WERI-Rb-1 (cell line): Measurements from ENCODE around the gene DIO3.

ENCODE experiments used
- DNase-seq: peaks from one replicate; pipeline ENCODE4 v3.0.0-alpha.2; 2020
- H3K27ac ChIP-seq: fragments of 250-450 bp; sonication (Bioruptor Pico); 2 replicates; pipeline ENCODE4 v1.5.1; 2020; ENCODE audit warnings: mild to moderate bottlenecking, moderate library complexity
- H3K27me3 ChIP-seq: fragments of 250-450 bp; sonication (Bioruptor Pico); 2 replicates; pipeline ENCODE4 v1.5.1; 2021; ENCODE audit warnings: mild to moderate bottlenecking, low read depth, moderate library complexity; ENCODE audit not compliant: insufficient read depth, severe bottlenecking
- H3K36me3 ChIP-seq: fragments of 250-450 bp; sonication (Bioruptor Pico); 2 replicates; pipeline ENCODE4 v1.5.1; 2020; ENCODE audit warnings: mild to moderate bottlenecking, moderate library complexity
- H3K4me3 ChIP-seq: 2 replicates; pipeline ENCODE4 v1.5.1; 2011; ENCODE audit warnings: low read depth, mild to moderate bottlenecking, control low read depth, low read length
- H3K9me3 ChIP-seq: fragments of 250-450 bp; sonication (Bioruptor Pico); 2 replicates; pipeline ENCODE4 v1.5.1; 2021; ENCODE audit warnings: mild to moderate bottlenecking, moderate library complexity; ENCODE audit not compliant: severe bottlenecking
- TF ChIP-seq, protein P1 (sequence below): IDR thresholded peaks from 2 replicates; pipeline ENCODE4 v1.5.1; 2011; ENCODE audit warnings: low read depth, mild to moderate bottlenecking, control low read depth, inconsistent platforms, low read length

Gene DIO3

DNA sequence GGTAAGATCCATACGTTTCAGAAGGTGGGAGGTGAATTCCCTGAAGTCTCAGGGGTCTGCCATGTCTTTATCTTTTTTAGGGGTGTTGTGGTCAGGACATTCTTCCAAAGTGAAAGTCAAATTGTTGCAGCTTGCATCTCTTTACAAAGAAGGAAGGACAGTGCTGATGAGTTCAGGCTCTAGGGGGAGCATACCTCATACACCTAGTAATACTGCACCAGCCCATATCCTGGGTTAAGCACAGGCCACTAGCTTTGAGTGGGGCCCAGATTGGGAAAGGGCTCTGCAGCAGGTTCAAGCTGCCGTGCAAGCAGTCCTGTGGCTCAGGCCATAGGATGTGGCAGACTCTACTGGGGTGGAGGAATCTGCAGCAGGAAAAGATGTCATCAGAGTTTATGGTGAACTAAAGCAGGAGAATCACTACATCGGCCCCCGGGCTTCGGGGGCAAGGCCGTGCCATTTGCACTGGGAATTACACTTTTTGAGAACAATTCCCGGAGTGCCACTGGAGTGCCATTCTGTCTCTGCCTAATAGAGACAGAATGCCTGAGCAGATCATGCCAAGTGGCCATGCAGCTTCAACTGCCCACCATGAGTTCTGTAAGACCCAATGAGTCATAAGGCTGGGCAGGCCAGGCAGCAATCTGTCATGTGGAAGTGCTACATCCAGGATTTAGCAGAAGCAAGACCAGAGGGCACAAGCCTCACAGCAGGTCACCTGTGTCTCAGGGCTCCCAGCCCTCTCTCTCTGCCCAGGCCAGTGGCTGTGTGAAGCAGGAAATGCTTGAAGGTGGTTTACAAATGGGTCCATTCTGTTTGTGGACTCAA lies 32.3 kb downstream of the DIO3 start:
- Histone ChIP-seq H3K36me3 (no peaks in the 10 kb centered on the region), H3K9me3 (peaks cover 27% of the 10 kb centered on the region), H3K27me3 (peaks cover 86% of the 10 kb centered on the region), H3K4me3 (no peak overlapping the region), H3K27ac (no peak overlapping the region)
- DNase-seq = no peak
- TF ChIP-seq, protein P1, sequence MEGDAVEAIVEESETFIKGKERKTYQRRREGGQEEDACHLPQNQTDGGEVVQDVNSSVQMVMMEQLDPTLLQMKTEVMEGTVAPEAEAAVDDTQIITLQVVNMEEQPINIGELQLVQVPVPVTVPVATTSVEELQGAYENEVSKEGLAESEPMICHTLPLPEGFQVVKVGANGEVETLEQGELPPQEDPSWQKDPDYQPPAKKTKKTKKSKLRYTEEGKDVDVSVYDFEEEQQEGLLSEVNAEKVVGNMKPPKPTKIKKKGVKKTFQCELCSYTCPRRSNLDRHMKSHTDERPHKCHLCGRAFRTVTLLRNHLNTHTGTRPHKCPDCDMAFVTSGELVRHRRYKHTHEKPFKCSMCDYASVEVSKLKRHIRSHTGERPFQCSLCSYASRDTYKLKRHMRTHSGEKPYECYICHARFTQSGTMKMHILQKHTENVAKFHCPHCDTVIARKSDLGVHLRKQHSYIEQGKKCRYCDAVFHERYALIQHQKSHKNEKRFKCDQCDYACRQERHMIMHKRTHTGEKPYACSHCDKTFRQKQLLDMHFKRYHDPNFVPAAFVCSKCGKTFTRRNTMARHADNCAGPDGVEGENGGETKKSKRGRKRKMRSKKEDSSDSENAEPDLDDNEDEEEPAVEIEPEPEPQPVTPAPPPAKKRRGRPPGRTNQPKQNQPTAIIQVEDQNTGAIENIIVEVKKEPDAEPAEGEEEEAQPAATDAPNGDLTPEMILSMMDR = no peak

GRCh38 chr14:101594511-101595148 lies 33.3 kb downstream of the DIO3 start:
- no peak for DNase-seq
- Histone ChIP-seq H3K27ac (no peak overlapping the region), H3K9me3 (peaks cover 27% of the 10 kb centered on the region), H3K27me3 (peaks cover 86% of the 10 kb centered on the region), H3K4me3 (no peak overlapping the region), H3K36me3 (no peaks in the 10 kb centered on the region)
- TF ChIP-seq, protein P1 = no peak

GRCh38 chr14:101595349-101595748 lies 34.1 kb downstream of the DIO3 start:
- Histone ChIP-seq H3K4me3 (no peak overlapping the region), H3K27ac (no peak overlapping the region), H3K27me3 (peaks cover 86% of the 10 kb centered on the region), H3K9me3 (peaks cover 27% of the 10 kb centered on the region), H3K36me3 (no peaks in the 10 kb centered on the region)
- no peak for DNase-seq
- TF ChIP-seq, protein P1 = no peak

DNA sequence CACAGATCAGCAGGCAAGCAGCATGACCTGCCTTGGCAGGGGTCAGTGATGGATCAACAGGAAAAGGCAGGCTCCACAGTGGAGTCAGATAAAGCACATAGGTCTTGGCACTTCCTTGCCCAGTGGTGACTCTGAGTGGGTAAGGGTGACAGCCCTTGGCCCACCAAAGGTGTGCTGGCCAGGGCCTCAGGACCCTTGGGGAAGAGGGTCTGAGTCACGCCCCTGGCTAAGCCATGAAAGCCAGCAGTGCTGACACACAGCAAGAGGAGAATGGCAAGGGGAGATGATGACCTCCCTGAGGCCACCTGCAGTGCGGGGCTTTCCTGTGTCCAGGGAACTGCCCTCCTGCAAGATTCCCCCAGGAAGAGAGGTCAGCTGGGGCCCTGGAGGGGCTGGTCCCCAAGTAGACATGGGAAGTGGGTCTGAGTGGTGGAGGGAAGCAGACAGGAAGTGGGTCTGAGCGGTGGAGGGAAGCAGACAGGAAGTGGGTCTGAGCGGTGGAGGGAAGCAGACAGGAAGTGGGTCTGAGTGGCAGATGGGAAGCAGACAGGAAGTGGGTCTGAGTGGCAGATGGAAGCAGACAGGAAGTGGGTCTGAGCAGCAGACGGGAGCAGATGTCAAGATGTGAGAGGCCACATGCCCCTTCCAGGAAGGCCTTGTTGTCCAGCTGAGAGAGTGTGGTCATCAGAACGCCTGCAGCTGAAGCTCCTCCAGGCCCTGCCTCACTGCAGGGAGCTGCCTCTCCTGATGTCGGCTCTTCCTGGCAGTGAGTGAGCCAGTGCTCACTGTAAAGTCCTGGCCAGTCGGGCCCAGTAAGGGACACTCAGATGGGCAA lies 34.8 kb downstream of the DIO3 start:
- DNase-seq = no peak
- Histone ChIP-seq H3K36me3 (no peaks in the 10 kb centered on the region), H3K27ac (no peak overlapping the region), H3K4me3 (no peak overlapping the region), H3K9me3 (peaks cover 27% of the 10 kb centered on the region), H3K27me3 (peaks cover 86% of the 10 kb centered on the region)
- TF ChIP-seq, protein P1 = no peak

DNA sequence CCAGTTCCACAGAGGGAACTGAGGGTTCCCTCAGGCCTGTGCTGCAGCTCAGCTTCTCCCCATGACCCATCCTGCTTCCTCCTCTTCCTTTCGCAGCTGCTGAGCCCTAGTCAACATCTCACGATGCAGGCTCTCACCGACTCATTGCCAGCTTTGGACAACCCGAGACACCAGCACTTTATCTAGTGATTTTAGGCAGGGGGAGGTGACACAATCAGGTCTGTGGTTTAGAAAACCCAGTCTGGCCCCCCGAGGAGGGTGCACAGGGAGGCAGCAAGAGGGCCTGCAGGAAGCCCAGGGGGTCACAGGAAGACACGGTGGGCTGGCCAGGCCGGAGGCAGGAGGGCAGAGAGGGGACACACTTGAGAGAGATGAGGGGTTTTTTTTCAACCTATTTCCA lies 35.4 kb downstream of the DIO3 start:
- Histone ChIP-seq H3K27ac (no peak overlapping the region), H3K9me3 (peaks cover 27% of the 10 kb centered on the region), H3K36me3 (no peaks in the 10 kb centered on the region), H3K27me3 (peaks cover 86% of the 10 kb centered on the region), H3K4me3 (no peak overlapping the region)
- DNase-seq = no peak
- TF ChIP-seq, protein P1 = no peak
